SK-N-MC (cell line): ENCODE results near the gene NALCN.

Source experiments
- EZH2 ChIP-seq: fragments of 200-600 bp; sonication (generic); IDR thresholded peaks from one replicate; pipeline ENCODE4 v1.6.1; 2017; ENCODE audit warnings: antibody characterized with exemption
- POLR2AphosphoS5 ChIP-seq: IDR thresholded peaks from 2 replicates; pipeline ENCODE4 v1.6.1; 2012; ENCODE audit warnings: mild to moderate bottlenecking, low read depth, low read length, borderline replicate concordance

DNA sequence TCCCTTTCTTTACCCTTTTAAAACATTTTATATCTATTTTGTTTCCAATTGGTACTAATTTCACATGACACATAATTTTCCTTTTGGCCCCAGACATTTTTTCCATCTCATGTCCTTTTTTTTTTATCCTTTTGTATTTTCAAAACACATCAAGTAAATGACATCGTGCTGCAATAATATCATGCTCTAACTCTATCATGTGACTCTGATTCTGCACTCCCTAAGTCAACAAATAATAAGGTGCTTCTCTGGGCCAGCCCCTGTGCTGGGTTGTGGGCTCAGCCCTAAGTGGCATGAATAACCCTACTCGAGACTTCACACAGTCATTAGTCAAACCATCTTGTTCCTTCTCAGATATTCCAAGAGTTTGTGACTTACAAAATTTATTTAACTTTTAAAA lies 21.7 kb downstream of the NALCN start:
- TF ChIP-seq POLR2AphosphoS5 (no peak), EZH2 (no peak)
